ENCODE data around the gene SEMA4A.
A peak's percentile ranks its signal among the peaks of the same experiment; 100 is the strongest.

The SEMA4A gene

GRCh38 chr1:156154317-156154749 is 948 bp downstream of the SEMA4A start:
- H3K9me3 ChIP-seq (ENCODE audit: control insufficient read depth, insufficient read depth, low read length), result no peaks in the 10 kb centered on the region
- no peak overlapping the region for H3K9ac ChIP-seq (ENCODE audit: low read depth, low read length)
- H3K36me3 ChIP-seq (ENCODE audit: insufficient read depth, low read length), result 0 out of 2 replicates have a peak, but pooled peaks cover 3% of the 10 kb centered on the region
- peaks cover 38% of the 10 kb centered on the region for H3K4me1 ChIP-seq (ENCODE audit: insufficient read depth, low read length)

- Histone ChIP-seq H3K36me3 (ENCODE audit: insufficient read depth, low read length) (0 out of 2 replicates have a peak, but pooled peaks cover 3% of the 10 kb centered on the region), H3K4me1 (ENCODE audit: insufficient read depth, low read length) (peaks cover 33% of the 10 kb centered on the region), H3K9ac (ENCODE audit: low read depth, low read length) (no peak overlapping the region), H3K9me3 (ENCODE audit: control insufficient read depth, insufficient read depth, low read length) (no peaks in the 10 kb centered on the region)
Measured at GRCh38 chr1:156155756-156156510, 2.5 kb downstream of the SEMA4A start.

DNA sequence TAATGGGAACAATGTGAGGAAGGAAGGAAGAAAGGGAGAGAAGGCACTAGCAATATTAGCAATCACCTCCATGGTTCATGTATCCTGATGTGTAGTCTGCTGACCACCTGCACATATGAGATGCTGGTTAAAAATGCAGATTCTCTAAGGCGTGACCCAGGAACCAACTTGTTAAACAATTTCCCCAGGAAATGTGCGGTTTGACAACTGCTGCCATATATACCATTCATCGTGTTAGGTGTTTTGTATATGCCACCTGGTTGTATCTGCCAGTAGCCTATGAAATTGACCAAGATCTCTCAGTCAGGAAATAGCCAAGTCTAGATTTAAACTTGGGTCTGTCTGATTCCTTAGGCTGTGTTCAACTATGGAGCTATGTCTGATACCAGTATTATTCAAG is 4.1 kb downstream of the SEMA4A start:
- H3K9ac ChIP-seq (ENCODE audit: low read depth, low read length), result no peak overlapping the region
- no peaks in the 10 kb centered on the region for H3K9me3 ChIP-seq (ENCODE audit: control insufficient read depth, insufficient read depth, low read length)
- 0 out of 2 replicates have a peak, but pooled peaks cover 3% of the 10 kb centered on the region for H3K36me3 ChIP-seq (ENCODE audit: insufficient read depth, low read length)
- peaks cover 28% of the 10 kb centered on the region for H3K4me1 ChIP-seq (ENCODE audit: insufficient read depth, low read length)

- H3K9me3 ChIP-seq (ENCODE audit: control insufficient read depth, insufficient read depth, low read length), result no peaks in the 10 kb centered on the region
- 0 out of 2 replicates have a peak, but pooled peaks cover 3% of the 10 kb centered on the region for H3K36me3 ChIP-seq (ENCODE audit: insufficient read depth, low read length)
- H3K4me1 ChIP-seq (ENCODE audit: insufficient read depth, low read length), result peaks cover 26% of the 10 kb centered on the region
- H3K9ac ChIP-seq (ENCODE audit: low read depth, low read length), result no peak overlapping the region
Measured at GRCh38 chr1:156157966-156158365, 4.6 kb downstream of the SEMA4A start.

- Histone ChIP-seq H3K9ac (ENCODE audit: low read depth, low read length) (peak overlapping the region; percentile 53; the same call in 1 of the 2 replicates), H3K4me1 (ENCODE audit: insufficient read depth, low read length) (peaks cover 28% of the 10 kb centered on the region), H3K9me3 (ENCODE audit: control insufficient read depth, insufficient read depth, low read length) (no peaks in the 10 kb centered on the region), H3K36me3 (ENCODE audit: insufficient read depth, low read length) (0 out of 2 replicates have a peak, but pooled peaks cover 3% of the 10 kb centered on the region)
Measured at GRCh38 chr1:156160000-156160742, 6.8 kb downstream of the SEMA4A start.

- no peaks in the 10 kb centered on the region for H3K9me3 ChIP-seq (ENCODE audit: control insufficient read depth, insufficient read depth, low read length)
- H3K9ac ChIP-seq (ENCODE audit: low read depth, low read length), result peak overlapping the region; percentile 53; the same call in 1 of the 2 replicates
- 0 out of 2 replicates have a peak, but pooled peaks cover 3% of the 10 kb centered on the region for H3K36me3 ChIP-seq (ENCODE audit: insufficient read depth, low read length)
- peaks cover 22% of the 10 kb centered on the region for H3K4me1 ChIP-seq (ENCODE audit: insufficient read depth, low read length)
Measured at GRCh38 chr1:156160743-156161171, 7.4 kb downstream of the SEMA4A start.

DNA sequence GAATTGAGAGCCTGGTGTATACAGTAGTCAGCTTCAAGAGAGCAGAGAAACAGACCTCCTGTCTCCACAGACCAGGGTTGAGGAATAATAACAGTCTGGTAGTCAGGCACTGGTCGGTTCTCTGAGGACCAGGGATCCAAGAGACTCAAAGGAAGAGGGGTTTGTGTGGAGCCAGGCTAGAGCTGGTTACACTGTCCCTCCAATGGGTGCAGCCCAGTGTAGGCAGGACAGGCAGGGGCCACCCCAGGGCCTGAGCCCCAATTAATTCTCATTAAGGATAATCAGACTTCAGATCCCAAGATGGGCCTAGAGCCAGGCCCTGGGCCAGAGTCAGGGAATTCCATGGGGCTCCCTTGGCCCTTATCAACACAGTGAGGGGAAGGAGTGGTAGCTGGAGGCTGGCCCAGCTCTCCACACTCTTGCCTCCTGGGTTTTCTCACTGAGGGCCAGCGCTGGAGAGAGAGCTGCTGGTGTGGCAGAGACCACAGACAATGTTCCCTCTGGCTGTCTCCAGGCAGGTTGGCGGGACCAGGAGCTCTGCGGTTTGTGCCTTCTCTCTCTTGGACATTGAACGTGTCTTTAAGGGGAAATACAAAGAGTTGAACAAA is 9.1 kb downstream of the SEMA4A start:
- peaks cover 17% of the 10 kb centered on the region for H3K4me1 ChIP-seq (ENCODE audit: insufficient read depth, low read length)
- 0 out of 2 replicates have a peak, but pooled peaks cover 3% of the 10 kb centered on the region for H3K36me3 ChIP-seq (ENCODE audit: insufficient read depth, low read length)
- no peak overlapping the region for H3K9ac ChIP-seq (ENCODE audit: low read depth, low read length)
- no peaks in the 10 kb centered on the region for H3K9me3 ChIP-seq (ENCODE audit: control insufficient read depth, insufficient read depth, low read length)

DNA sequence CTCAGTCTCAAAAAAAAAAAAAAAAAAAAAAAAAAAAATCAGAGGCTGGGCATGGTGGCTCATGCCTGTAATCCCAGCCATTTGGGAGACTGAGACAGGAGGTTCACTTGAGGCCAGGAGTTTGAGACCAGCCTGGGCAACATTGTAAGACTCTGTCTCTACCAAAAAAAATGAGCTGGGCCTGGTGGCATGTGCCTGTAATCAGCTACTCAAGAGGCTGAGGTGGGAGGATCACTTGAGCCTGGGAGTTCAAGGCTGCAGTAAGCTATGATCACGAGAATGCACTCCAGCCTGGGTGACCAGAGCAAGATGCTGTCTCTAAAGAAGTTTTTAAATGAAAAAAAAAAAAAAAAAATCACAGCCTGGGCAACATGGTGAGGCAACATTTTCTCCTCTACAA is 10.3 kb downstream of the SEMA4A start:
- peaks cover 17% of the 10 kb centered on the region for H3K4me1 ChIP-seq (ENCODE audit: insufficient read depth, low read length)

DNA sequence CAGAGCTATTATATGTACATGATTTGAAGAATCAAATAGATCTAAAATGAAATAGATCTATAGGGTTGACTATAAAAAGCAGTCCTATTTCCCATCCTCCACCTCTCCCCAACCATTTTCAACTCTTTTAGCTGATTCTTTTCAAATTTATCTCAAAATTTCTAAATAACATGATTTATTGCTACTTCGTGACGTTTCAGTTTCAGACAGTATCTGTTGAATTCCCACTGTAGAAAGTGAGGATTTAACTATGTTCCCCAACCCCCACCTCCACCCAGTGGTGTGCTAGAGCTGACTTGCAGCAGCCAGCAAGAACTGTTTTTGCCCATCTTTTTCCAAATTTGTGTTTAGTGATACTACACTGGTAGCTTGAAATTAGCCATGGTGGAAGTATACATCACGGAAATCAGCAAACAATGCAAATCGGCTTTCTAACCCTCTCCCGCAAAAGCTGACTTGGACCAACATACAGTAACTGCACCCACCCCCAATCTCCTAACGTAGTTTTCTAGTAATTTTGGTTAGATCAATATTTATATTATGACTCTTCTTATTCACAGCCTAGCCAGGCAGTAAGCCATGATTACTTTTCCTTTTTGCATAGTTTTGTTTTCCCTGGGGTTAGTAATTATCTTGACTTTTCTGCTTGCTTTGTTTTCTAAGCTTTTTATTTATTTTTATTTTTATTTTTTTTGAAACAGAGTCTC is 10.9 kb downstream of the SEMA4A start:
- no peak overlapping the region for H3K9ac ChIP-seq (ENCODE audit: low read depth, low read length)
- no peaks in the 10 kb centered on the region for H3K36me3 ChIP-seq (ENCODE audit: insufficient read depth, low read length)
- H3K4me1 ChIP-seq (ENCODE audit: insufficient read depth, low read length), result peaks cover 17% of the 10 kb centered on the region
- H3K9me3 ChIP-seq (ENCODE audit: control insufficient read depth, insufficient read depth, low read length), result no peaks in the 10 kb centered on the region

More for the DNA sequence above, 10.3 kb downstream of the SEMA4A start:
- Histone ChIP-seq H3K9ac (ENCODE audit: low read depth, low read length) (no peak overlapping the region), H3K36me3 (ENCODE audit: insufficient read depth, low read length) (no peaks in the 10 kb centered on the region), H3K9me3 (ENCODE audit: control insufficient read depth, insufficient read depth, low read length) (no peaks in the 10 kb centered on the region)

DNA sequence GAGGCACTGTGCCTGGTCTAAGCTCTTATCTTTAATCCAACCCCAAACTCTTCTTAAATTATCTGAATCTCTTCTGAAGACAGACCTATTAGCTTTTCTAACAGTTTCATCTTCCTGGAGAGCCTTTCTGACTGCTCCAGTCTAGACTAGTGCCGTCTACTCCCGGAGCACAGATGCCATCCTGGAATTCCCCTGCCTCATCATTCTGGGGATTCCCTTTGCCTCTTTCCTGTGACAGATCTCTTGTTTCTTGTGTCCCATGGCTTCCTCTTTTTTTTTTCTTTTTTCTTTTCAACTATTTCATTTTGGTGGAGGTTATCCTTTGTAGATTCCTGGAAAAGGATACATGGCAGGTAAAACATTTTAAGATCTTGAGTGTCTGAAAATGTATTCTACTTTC is 11.7 kb downstream of the SEMA4A start:
- Histone ChIP-seq H3K9me3 (ENCODE audit: control insufficient read depth, insufficient read depth, low read length) (no peaks in the 10 kb centered on the region), H3K36me3 (ENCODE audit: insufficient read depth, low read length) (no peaks in the 10 kb centered on the region), H3K4me1 (ENCODE audit: insufficient read depth, low read length) (peaks cover 13% of the 10 kb centered on the region), H3K9ac (ENCODE audit: low read depth, low read length) (no peak overlapping the region)

GRCh38 chr1:156167536-156167935 is 14.2 kb downstream of the SEMA4A start:
- Histone ChIP-seq H3K36me3 (ENCODE audit: insufficient read depth, low read length) (no peaks in the 10 kb centered on the region), H3K9me3 (ENCODE audit: control insufficient read depth, insufficient read depth, low read length) (no peaks in the 10 kb centered on the region), H3K9ac (ENCODE audit: low read depth, low read length) (no peak overlapping the region), H3K4me1 (ENCODE audit: insufficient read depth, low read length) (peaks cover 4% of the 10 kb centered on the region)

DNA sequence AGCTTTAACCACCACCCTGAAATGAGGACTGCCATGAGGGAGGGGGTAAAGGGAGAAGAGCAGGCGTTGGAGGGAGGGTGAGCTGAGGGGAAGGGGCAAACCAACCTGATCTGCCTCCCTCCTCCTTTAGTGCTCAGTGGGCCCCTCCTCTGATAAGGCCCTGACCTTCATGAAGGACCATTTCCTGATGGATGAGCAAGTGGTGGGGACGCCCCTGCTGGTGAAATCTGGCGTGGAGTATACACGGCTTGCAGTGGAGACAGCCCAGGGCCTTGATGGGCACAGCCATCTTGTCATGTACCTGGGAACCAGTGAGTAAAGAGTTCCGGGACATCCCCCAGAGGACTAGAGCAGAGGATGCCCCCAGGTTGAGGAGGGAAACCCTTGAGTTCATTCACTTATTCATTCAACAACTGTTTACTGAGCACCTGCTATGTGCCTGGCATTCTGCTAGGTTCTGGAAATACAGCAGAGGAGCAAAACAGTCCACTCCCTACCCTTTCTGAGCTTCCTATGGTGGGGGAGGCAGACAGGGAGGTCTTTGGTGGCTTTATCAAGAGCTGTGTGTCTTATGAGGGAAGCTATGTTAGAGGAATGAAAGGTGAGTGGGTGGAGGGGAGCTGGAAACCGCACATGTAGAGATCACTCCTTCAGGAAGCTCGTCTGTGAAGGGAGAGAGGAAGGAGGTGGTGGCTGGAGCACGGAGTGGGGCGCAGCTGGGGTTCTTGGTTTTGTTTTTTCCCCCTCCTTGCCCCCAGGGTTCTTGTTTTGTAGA is 19.5 kb downstream of the SEMA4A start:
- H3K9ac ChIP-seq (ENCODE audit: low read depth, low read length), result no peak overlapping the region
- no peaks in the 10 kb centered on the region for H3K9me3 ChIP-seq (ENCODE audit: control insufficient read depth, insufficient read depth, low read length)
- no peaks in the 10 kb centered on the region for H3K36me3 ChIP-seq (ENCODE audit: insufficient read depth, low read length)
- peaks cover 2% of the 10 kb centered on the region for H3K4me1 ChIP-seq (ENCODE audit: insufficient read depth, low read length)

DNA sequence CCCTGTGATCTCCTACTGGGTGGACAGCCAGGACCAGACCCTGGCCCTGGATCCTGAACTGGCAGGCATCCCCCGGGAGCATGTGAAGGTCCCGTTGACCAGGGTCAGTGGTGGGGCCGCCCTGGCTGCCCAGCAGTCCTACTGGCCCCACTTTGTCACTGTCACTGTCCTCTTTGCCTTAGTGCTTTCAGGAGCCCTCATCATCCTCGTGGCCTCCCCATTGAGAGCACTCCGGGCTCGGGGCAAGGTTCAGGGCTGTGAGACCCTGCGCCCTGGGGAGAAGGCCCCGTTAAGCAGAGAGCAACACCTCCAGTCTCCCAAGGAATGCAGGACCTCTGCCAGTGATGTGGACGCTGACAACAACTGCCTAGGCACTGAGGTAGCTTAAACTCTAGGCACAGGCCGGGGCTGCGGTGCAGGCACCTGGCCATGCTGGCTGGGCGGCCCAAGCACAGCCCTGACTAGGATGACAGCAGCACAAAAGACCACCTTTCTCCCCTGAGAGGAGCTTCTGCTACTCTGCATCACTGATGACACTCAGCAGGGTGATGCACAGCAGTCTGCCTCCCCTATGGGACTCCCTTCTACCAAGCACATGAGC is 23.3 kb downstream of the SEMA4A start:
- H3K36me3 ChIP-seq (ENCODE audit: insufficient read depth, low read length), result no peaks in the 10 kb centered on the region
- H3K4me1 ChIP-seq (ENCODE audit: insufficient read depth, low read length), result peaks cover 19% of the 10 kb centered on the region
- H3K9ac ChIP-seq (ENCODE audit: low read depth, low read length), result no peak overlapping the region
- H3K9me3 ChIP-seq (ENCODE audit: control insufficient read depth, insufficient read depth, low read length), result no peaks in the 10 kb centered on the region
